Hepatic stellate cell (primary cell): ENCODE results near the gene NRIP2.

Experiments used
- DNase-seq: peaks from one replicate; pipeline ENCODE4 v3.0.0; 2011; ENCODE audit warnings: low spot score

Gene NRIP2

DNA sequence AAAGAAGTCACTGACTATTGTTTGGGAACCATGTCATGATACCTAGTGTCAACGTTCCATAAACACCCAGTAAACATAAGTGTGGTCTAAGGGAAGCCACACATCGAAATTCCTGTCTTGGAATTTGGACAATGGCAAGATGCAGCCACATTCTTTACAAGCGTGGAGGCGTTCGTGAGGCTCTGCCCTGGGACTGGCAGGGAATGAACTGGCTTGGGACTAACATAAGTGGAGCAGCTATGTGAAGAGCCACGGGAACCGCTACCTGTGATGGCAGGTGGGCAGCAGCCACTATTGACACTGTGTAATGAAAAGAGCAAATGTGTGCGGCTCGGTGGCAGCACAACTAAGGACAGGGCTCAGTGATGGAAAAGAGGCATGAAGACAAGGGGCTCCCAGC is 10.0 kb upstream of the NRIP2 start:
- DNase-seq = no peak

DNA sequence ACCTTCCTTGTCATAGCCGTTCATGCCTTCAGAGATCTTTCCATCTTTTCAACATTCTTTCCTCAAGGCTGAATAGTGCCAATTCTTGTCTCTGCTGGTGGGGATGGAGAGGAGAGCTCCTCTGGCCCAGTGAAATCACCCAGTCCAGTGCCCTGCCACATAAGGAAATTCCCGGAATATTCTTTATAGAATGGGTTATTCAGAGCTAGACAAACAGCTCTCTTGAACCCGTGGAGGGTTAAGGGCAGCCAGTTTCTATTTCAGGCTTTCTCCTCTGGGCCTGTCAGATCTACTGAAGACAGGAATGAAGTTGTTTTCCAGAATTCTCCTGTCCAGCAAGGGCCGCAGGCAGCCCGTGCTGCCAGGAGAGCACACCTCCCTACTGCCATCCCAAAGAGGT is 8.1 kb upstream of the NRIP2 start:
- DNase-seq = peak; percentile 26

DNA sequence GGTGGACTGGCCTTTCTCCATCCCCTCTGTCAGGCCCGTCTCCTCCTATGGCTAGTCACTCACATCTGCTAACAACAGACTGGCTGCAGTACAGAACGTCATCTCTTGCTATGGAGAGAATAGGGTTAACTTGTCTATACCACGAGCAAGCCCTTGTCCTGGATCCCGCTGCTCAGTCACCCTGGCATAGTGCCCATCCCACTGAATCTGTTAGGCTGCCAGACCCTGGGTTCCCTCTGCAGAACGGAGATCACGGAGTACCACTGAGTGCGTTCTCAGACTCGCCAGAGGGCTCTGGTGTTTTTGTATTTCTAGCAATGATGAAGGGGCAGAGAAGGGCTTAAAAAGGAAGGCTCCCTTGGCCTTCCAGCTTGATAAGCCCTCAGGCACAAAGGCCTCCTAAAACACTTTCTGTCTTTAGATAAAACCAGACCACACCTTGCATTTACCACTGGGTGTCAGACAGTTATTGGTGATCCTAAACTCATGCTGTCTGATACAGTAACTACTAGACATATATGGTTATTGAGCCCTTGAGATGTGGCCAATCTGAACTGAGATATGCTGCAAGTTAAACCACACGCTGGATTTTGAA is 6.3 kb upstream of the NRIP2 start:
- DNase-seq = no peak

GRCh38 chr12:2836574-2836973 is 1.7 kb upstream of the NRIP2 start:
- DNase-seq = no peak

- no peak for DNase-seq
Measured at GRCh38 chr12:2835691-2836403, 1.0 kb upstream of the NRIP2 start.

DNA sequence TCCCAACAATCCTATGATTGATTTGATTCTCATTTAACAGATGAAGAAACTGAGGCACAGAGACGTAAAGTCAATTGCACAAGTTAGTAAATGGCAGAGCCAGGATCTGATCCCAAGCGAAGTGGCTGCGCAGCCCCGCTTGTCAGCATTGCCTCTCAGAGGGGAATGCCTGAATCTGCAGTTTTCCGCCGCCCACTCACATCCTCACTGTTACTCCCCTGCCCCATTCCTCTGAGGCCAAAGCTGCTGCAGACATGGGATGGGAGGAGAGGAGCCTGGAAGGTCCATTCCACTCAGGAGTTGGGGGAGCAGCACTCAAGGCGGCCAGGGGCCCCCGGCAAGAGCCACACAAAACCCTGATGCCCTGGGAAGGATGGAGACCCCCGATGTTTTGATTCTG is 1.0 kb downstream of the NRIP2 start:
- peak; percentile 42 for DNase-seq

- no peak for DNase-seq
Measured at GRCh38 chr12:2833327-2833726, 1.5 kb downstream of the NRIP2 start.

- DNase-seq = no peak
Measured at GRCh38 chr12:2832550-2833127, 2.2 kb downstream of the NRIP2 start.

DNA sequence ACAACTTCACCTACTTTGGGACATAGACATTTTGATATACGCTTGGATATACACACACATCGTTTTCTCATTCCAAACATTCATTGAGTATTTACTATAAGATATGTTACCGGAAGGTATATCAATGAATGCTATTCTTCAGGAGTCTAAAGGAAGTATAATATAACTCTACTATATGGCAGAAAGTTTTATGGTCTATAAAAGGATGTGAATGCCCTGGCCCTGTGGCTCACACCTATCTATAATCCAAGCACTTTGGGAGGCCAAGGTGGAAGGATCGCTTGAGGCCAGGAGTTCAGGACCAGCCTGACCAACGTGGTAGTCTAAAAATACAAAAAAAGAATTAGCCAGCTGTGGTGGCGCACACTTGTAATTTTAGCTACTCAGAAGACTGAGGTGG is 5.6 kb downstream of the NRIP2 start:
- DNase-seq = no peak

GRCh38 chr12:2826721-2827515 is 7.9 kb downstream of the NRIP2 start:
- no peak for DNase-seq

GRCh38 chr12:2826036-2826435 is 8.8 kb downstream of the NRIP2 start:
- no peak for DNase-seq

DNA sequence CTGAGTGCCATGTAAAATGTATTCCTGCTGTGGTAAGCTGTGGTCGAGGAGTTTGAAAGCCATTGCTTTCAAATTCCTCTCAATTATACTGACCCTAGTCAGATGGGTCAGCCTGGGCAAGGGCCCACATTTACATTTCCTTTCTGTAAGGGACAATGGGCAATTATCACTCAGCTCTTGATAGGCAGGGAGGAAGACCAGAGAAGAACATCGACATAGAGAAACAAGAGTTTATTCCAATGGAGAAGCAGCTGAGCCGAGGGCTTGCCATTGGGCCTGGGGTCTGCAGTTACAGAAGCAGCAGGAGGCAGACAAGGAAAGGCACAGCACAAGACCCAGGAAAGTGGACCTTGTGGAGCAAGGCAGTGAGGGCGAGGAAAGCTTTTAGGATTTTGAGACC is 9.7 kb downstream of the NRIP2 start:
- no peak for DNase-seq

GRCh38 chr12:2824541-2824940 is 10.3 kb downstream of the NRIP2 start:
- no peak for DNase-seq

GRCh38 chr12:2823483-2823882 is 11.4 kb downstream of the NRIP2 start:
- no peak for DNase-seq

- no peak for DNase-seq
Measured at GRCh38 chr12:2820432-2820831, 14.4 kb downstream of the NRIP2 start.

DNA sequence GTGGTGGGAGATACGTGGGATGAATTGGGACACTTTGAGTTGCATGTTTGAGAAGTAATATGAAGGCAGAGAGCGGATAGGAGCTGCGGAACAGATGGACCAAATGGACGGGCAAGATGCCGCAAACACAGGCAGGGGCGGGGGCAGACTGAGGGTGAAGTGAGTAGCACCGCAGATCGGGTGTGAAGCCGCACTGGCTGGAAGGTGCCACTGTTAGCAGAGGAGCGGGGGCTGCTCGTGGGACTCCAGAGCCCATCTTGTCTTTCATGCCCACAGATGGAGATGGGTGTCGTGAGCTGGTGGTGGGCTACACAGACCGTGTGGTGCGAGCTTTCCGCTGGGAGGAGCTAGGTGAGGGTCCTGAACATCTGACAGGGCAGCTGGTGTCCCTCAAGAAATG is 15.0 kb downstream of the NRIP2 start:
- no peak for DNase-seq

GRCh38 chr12:2813214-2814185 is 21.3 kb downstream of the NRIP2 start:
- peak; percentile 78 for DNase-seq

- DNase-seq = peak; percentile 96
Measured at GRCh38 chr12:2812290-2813213, 22.3 kb downstream of the NRIP2 start, which contains the start of gene ITFG2. Gene ITFG2 (plus strand): TSS chr12:2812668. CDS start chr12:2812761, 93 bp downstream.

DNA sequence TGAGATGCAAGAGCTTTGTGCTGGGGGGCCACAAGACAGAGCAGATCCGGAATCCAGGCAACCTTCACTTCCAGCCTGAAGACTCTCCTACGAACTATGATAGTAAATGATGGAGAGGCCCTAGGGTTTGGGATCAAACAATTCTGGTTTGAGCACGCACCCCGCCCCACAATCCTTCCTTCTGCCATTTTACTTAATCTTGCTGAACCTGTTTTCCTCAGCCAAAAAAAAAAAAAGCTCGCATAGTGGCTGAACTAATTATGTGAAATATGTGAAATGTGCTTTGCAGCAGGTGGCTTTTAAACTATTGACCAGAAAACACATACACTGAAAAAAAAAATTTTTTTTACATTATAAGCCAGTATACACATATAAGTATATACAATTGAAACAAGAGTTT is 23.0 kb downstream of the NRIP2 start:
- DNase-seq = no peak

- DNase-seq = no peak
Measured at GRCh38 chr12:2806700-2807099, 28.1 kb downstream of the NRIP2 start.

- DNase-seq = peak; percentile 69
Measured at GRCh38 chr12:2805143-2805520, 29.7 kb downstream of the NRIP2 start.
